HG03196 (cell line): ENCODE data around the gene ZMYM2.

ENCODE experiments used
- ATAC-seq: cut with Tn5 transposase; IDR thresholded peaks from one replicate; pipeline ENCODE4 v1.9.1; 2021; ENCODE audit not compliant: unreplicated experiment

Gene ZMYM2

GRCh38 chr13:20044086-20044485 is 85.6 kb downstream of the ZMYM2 start:
- ATAC-seq = no peak

- ATAC-seq = no peak
Observed at GRCh38 chr13:20045950-20046548, 87.5 kb downstream of the ZMYM2 start.

- no peak for ATAC-seq
Observed at GRCh38 chr13:20049558-20050473, 91.3 kb downstream of the ZMYM2 start.

- no peak for ATAC-seq
Observed at GRCh38 chr13:20051366-20051765, 92.8 kb downstream of the ZMYM2 start.

GRCh38 chr13:20053016-20053415 is 94.5 kb downstream of the ZMYM2 start:
- ATAC-seq = no peak

- no peak for ATAC-seq
Observed at GRCh38 chr13:20053891-20054290, 95.4 kb downstream of the ZMYM2 start.

GRCh38 chr13:20054586-20054985 is 96.1 kb downstream of the ZMYM2 start:
- no peak for ATAC-seq

GRCh38 chr13:20057214-20057613 is 98.7 kb downstream of the ZMYM2 start:
- no peak for ATAC-seq

GRCh38 chr13:20057963-20058362 is 99.4 kb downstream of the ZMYM2 start:
- no peak for ATAC-seq

GRCh38 chr13:20058476-20058875 is 99.9 kb downstream of the ZMYM2 start:
- no peak for ATAC-seq

GRCh38 chr13:20064128-20064527 is 105.6 kb downstream of the ZMYM2 start:
- no peak for ATAC-seq

GRCh38 chr13:20065516-20065915 is 107.0 kb downstream of the ZMYM2 start:
- ATAC-seq = no peak

- ATAC-seq = no peak
Observed at GRCh38 chr13:20069956-20070355, 111.4 kb downstream of the ZMYM2 start.

GRCh38 chr13:20073775-20074174 is 115.2 kb downstream of the ZMYM2 start:
- peak; percentile 87 for ATAC-seq

- no peak for ATAC-seq
Observed at GRCh38 chr13:20074966-20075365, 116.4 kb downstream of the ZMYM2 start.

- no peak for ATAC-seq
Observed at GRCh38 chr13:20077086-20077485, 118.6 kb downstream of the ZMYM2 start.

GRCh38 chr13:20080377-20081164 is 122.0 kb downstream of the ZMYM2 start:
- ATAC-seq = no peak

GRCh38 chr13:20090349-20090748 is 131.8 kb downstream of the ZMYM2 start:
- no peak for ATAC-seq

GRCh38 chr13:20093951-20094350 is 135.4 kb downstream of the ZMYM2 start:
- ATAC-seq = no peak

- no peak for ATAC-seq
Observed at GRCh38 chr13:20099319-20099718, 140.8 kb downstream of the ZMYM2 start.

GRCh38 chr13:20101467-20102316 is 143.2 kb downstream of the ZMYM2 start:
- ATAC-seq = no peak
